ENCODE results near the gene JARID2.

Gene JARID2

GRCh38 chr6:15516923-15517560 is 271.2 kb downstream of the JARID2 start:
- Histone ChIP-seq H3K4me3 (ENCODE audit: low read depth in 1 of 5, low read length in 5 of 5) (no peak overlapping the region), H3K27ac (ENCODE audit: low read depth, low read length) (no peak overlapping the region), H3K36me3 (ENCODE audit: control insufficient read depth in 5 of 5, insufficient read depth in 5 of 5, low read length in 5 of 5) (peaks cover 0 to 81% (median 76%) of the 10 kb centered on the region in 5 donors), H3K4me1 (ENCODE audit: control insufficient read depth in 5 of 5, insufficient read depth in 5 of 5, low read length in 5 of 5) (peaks cover 0 to 12% (median 9%) of the 10 kb centered on the region in 5 donors), H3K9me3 (ENCODE audit: control insufficient read depth in 5 of 5, low read length in 5 of 5) (no peaks in the 10 kb centered on the region), H3K9ac (ENCODE audit: low read length in 5 of 5) (no peak overlapping the region), H3K27me3 (ENCODE audit: control insufficient read depth in 5 of 5, insufficient read depth in 4 of 5, low read length in 5 of 5) (no peaks in the 10 kb centered on the region)

GRCh38 chr6:15517600-15517999 is 271.7 kb downstream of the JARID2 start:
- H3K27ac ChIP-seq (ENCODE audit: low read depth, low read length) = no peak overlapping the region
- peaks cover 0 to 16% (median 13%) of the 10 kb centered on the region in 5 donors for H3K4me1 ChIP-seq (ENCODE audit: control insufficient read depth in 5 of 5, insufficient read depth in 5 of 5, low read length in 5 of 5)
- no peaks in the 10 kb centered on the region for H3K27me3 ChIP-seq (ENCODE audit: control insufficient read depth in 5 of 5, insufficient read depth in 4 of 5, low read length in 5 of 5)
- H3K4me3 ChIP-seq (ENCODE audit: low read depth in 1 of 5, low read length in 5 of 5) = no peak overlapping the region
- peaks cover 0 to 78% (median 73%) of the 10 kb centered on the region in 5 donors for H3K36me3 ChIP-seq (ENCODE audit: control insufficient read depth in 5 of 5, insufficient read depth in 5 of 5, low read length in 5 of 5)
- H3K9me3 ChIP-seq (ENCODE audit: control insufficient read depth in 5 of 5, low read length in 5 of 5) = no peaks in the 10 kb centered on the region
- H3K9ac ChIP-seq (ENCODE audit: low read length in 5 of 5) = no peak overlapping the region

- Histone ChIP-seq H3K9me3 (ENCODE audit: control insufficient read depth in 5 of 5, low read length in 5 of 5) (no peaks in the 10 kb centered on the region), H3K27ac (ENCODE audit: low read depth, low read length) (no peak overlapping the region), H3K9ac (ENCODE audit: low read length in 5 of 5) (no peak overlapping the region), H3K4me1 (ENCODE audit: control insufficient read depth in 5 of 5, insufficient read depth in 5 of 5, low read length in 5 of 5) (peaks cover 0 to 16% (median 13%) of the 10 kb centered on the region in 5 donors), H3K36me3 (ENCODE audit: control insufficient read depth in 5 of 5, insufficient read depth in 5 of 5, low read length in 5 of 5) (peaks cover 0 to 78% (median 72%) of the 10 kb centered on the region in 5 donors), H3K4me3 (ENCODE audit: low read depth in 1 of 5, low read length in 5 of 5) (no peak overlapping the region), H3K27me3 (ENCODE audit: control insufficient read depth in 5 of 5, insufficient read depth in 4 of 5, low read length in 5 of 5) (no peaks in the 10 kb centered on the region)
These were observed 272.2 kb downstream of the JARID2 start for GRCh38 chr6:15518057-15518456.

- H3K36me3 ChIP-seq (ENCODE audit: control insufficient read depth in 5 of 5, insufficient read depth in 5 of 5, low read length in 5 of 5) = peaks cover 0 to 77% (median 72%) of the 10 kb centered on the region in 5 donors
- H3K27ac ChIP-seq (ENCODE audit: low read depth, low read length) = no peak overlapping the region
- H3K4me3 ChIP-seq (ENCODE audit: low read depth in 1 of 5, low read length in 5 of 5) = no peak overlapping the region
- H3K4me1 ChIP-seq (ENCODE audit: control insufficient read depth in 5 of 5, insufficient read depth in 5 of 5, low read length in 5 of 5) = peaks cover 0 to 16% (median 13%) of the 10 kb centered on the region in 5 donors
- no peaks in the 10 kb centered on the region for H3K9me3 ChIP-seq (ENCODE audit: control insufficient read depth in 5 of 5, low read length in 5 of 5)
- no peak overlapping the region for H3K9ac ChIP-seq (ENCODE audit: low read length in 5 of 5)
- no peaks in the 10 kb centered on the region for H3K27me3 ChIP-seq (ENCODE audit: control insufficient read depth in 5 of 5, insufficient read depth in 4 of 5, low read length in 5 of 5)
These were observed 273.0 kb downstream of the JARID2 start for GRCh38 chr6:15518878-15519277.

- Histone ChIP-seq H3K9ac (ENCODE audit: low read length in 5 of 5) (no peak overlapping the region), H3K27me3 (ENCODE audit: control insufficient read depth in 5 of 5, insufficient read depth in 4 of 5, low read length in 5 of 5) (no peaks in the 10 kb centered on the region), H3K4me3 (ENCODE audit: low read depth in 1 of 5, low read length in 5 of 5) (no peak overlapping the region), H3K9me3 (ENCODE audit: control insufficient read depth in 5 of 5, low read length in 5 of 5) (no peaks in the 10 kb centered on the region), H3K4me1 (ENCODE audit: control insufficient read depth in 5 of 5, insufficient read depth in 5 of 5, low read length in 5 of 5) (peaks cover 0 to 16% (median 13%) of the 10 kb centered on the region in 5 donors), H3K36me3 (ENCODE audit: control insufficient read depth in 5 of 5, insufficient read depth in 5 of 5, low read length in 5 of 5) (peaks cover 0 to 77% (median 72%) of the 10 kb centered on the region in 5 donors), H3K27ac (ENCODE audit: low read depth, low read length) (no peak overlapping the region)
These were observed 273.8 kb downstream of the JARID2 start for GRCh38 chr6:15519681-15520080.

GRCh38 chr6:15520626-15521203 is 274.8 kb downstream of the JARID2 start:
- peaks cover 0 to 16% (median 13%) of the 10 kb centered on the region in 5 donors for H3K4me1 ChIP-seq (ENCODE audit: control insufficient read depth in 5 of 5, insufficient read depth in 5 of 5, low read length in 5 of 5)
- no peaks in the 10 kb centered on the region for H3K27me3 ChIP-seq (ENCODE audit: control insufficient read depth in 5 of 5, insufficient read depth in 4 of 5, low read length in 5 of 5)
- no peak overlapping the region for H3K4me3 ChIP-seq (ENCODE audit: low read depth in 1 of 5, low read length in 5 of 5)
- no peak overlapping the region for H3K9ac ChIP-seq (ENCODE audit: low read length in 5 of 5)
- H3K27ac ChIP-seq (ENCODE audit: low read depth, low read length) = no peak overlapping the region
- peaks cover 0 to 71% (median 69%) of the 10 kb centered on the region in 5 donors for H3K36me3 ChIP-seq (ENCODE audit: control insufficient read depth in 5 of 5, insufficient read depth in 5 of 5, low read length in 5 of 5)
- H3K9me3 ChIP-seq (ENCODE audit: control insufficient read depth in 5 of 5, low read length in 5 of 5) = no peaks in the 10 kb centered on the region

- H3K36me3 ChIP-seq (ENCODE audit: control insufficient read depth in 5 of 5, insufficient read depth in 5 of 5, low read length in 5 of 5) = peaks cover 0 to 71% (median 70%) of the 10 kb centered on the region in 5 donors
- no peak overlapping the region for H3K27ac ChIP-seq (ENCODE audit: low read depth, low read length)
These were observed 275.7 kb downstream of the JARID2 start for GRCh38 chr6:15521582-15521981.

GRCh38 chr6:15522026-15522425 is 276.2 kb downstream of the JARID2 start:
- H3K4me1 ChIP-seq (ENCODE audit: control insufficient read depth in 5 of 5, insufficient read depth in 5 of 5, low read length in 5 of 5) = peaks cover 0 to 16% (median 13%) of the 10 kb centered on the region in 5 donors
- peaks cover 0 to 67% (median 65%) of the 10 kb centered on the region in 5 donors for H3K36me3 ChIP-seq (ENCODE audit: control insufficient read depth in 5 of 5, insufficient read depth in 5 of 5, low read length in 5 of 5)
- H3K27ac ChIP-seq (ENCODE audit: low read depth, low read length) = no peak overlapping the region
- no peak overlapping the region for H3K9ac ChIP-seq (ENCODE audit: low read length in 5 of 5)
- no peaks in the 10 kb centered on the region for H3K27me3 ChIP-seq (ENCODE audit: control insufficient read depth in 5 of 5, insufficient read depth in 4 of 5, low read length in 5 of 5)
- no peak overlapping the region for H3K4me3 ChIP-seq (ENCODE audit: low read depth in 1 of 5, low read length in 5 of 5)
- no peaks in the 10 kb centered on the region for H3K9me3 ChIP-seq (ENCODE audit: control insufficient read depth in 5 of 5, low read length in 5 of 5)

More at GRCh38 chr6:15521582-15521981, 275.7 kb downstream of the JARID2 start:
- no peak overlapping the region for H3K4me3 ChIP-seq (ENCODE audit: low read depth in 1 of 5, low read length in 5 of 5)
- peaks cover 0 to 16% (median 13%) of the 10 kb centered on the region in 5 donors for H3K4me1 ChIP-seq (ENCODE audit: control insufficient read depth in 5 of 5, insufficient read depth in 5 of 5, low read length in 5 of 5)
- H3K9me3 ChIP-seq (ENCODE audit: control insufficient read depth in 5 of 5, low read length in 5 of 5) = no peaks in the 10 kb centered on the region
- H3K9ac ChIP-seq (ENCODE audit: low read length in 5 of 5) = no peak overlapping the region
- H3K27me3 ChIP-seq (ENCODE audit: control insufficient read depth in 5 of 5, insufficient read depth in 4 of 5, low read length in 5 of 5) = no peaks in the 10 kb centered on the region

GRCh38 chr6:15522427-15522826 is 276.6 kb downstream of the JARID2 start:
- no peaks in the 10 kb centered on the region for H3K27me3 ChIP-seq (ENCODE audit: control insufficient read depth in 5 of 5, insufficient read depth in 4 of 5, low read length in 5 of 5)
- no peak overlapping the region for H3K4me3 ChIP-seq (ENCODE audit: low read depth in 1 of 5, low read length in 5 of 5)
- H3K9me3 ChIP-seq (ENCODE audit: control insufficient read depth in 5 of 5, low read length in 5 of 5) = no peaks in the 10 kb centered on the region
- no peak overlapping the region for H3K27ac ChIP-seq (ENCODE audit: low read depth, low read length)
- H3K36me3 ChIP-seq (ENCODE audit: control insufficient read depth in 5 of 5, insufficient read depth in 5 of 5, low read length in 5 of 5) = peaks cover 0 to 63% (median 61%) of the 10 kb centered on the region in 5 donors
- H3K9ac ChIP-seq (ENCODE audit: low read length in 5 of 5) = no peak overlapping the region
- peaks cover 0 to 16% (median 13%) of the 10 kb centered on the region in 5 donors for H3K4me1 ChIP-seq (ENCODE audit: control insufficient read depth in 5 of 5, insufficient read depth in 5 of 5, low read length in 5 of 5)

GRCh38 chr6:15522856-15523529 is 277.1 kb downstream of the JARID2 start:
- Histone ChIP-seq H3K27me3 (ENCODE audit: control insufficient read depth in 5 of 5, insufficient read depth in 4 of 5, low read length in 5 of 5) (no peaks in the 10 kb centered on the region), H3K4me1 (ENCODE audit: control insufficient read depth in 5 of 5, insufficient read depth in 5 of 5, low read length in 5 of 5) (peaks cover 0 to 16% (median 13%) of the 10 kb centered on the region in 5 donors), H3K9ac (ENCODE audit: low read length in 5 of 5) (no peak overlapping the region), H3K27ac (ENCODE audit: low read depth, low read length) (no peak overlapping the region), H3K4me3 (ENCODE audit: low read depth in 1 of 5, low read length in 5 of 5) (no peak overlapping the region), H3K9me3 (ENCODE audit: control insufficient read depth in 5 of 5, low read length in 5 of 5) (peaks cover 0 to 4% (median 0%) of the 10 kb centered on the region in 5 donors), H3K36me3 (ENCODE audit: control insufficient read depth in 5 of 5, insufficient read depth in 5 of 5, low read length in 5 of 5) (peaks cover 2 to 58% (median 57%) of the 10 kb centered on the region in 5 donors)
